Endothelial cell of umbilical vein (primary cell): ENCODE measurements around the gene RAB19. TPM values are rescaled to one million over a fixed set of nuclear protein-coding genes. Genes with fewer than 3 reads are reported as not detected.

Source experiments
- BruUV-seq: library from RNA; stranded (reverse); fragments of 400-500 nt; replicated peaks from 2 replicates; lab custom pipeline; 2021; lab: Mats Ljungman, UMichigan
- CTCF ChIA-PET: fragments of 300-600, 350-600 bp; sonication (Branson Sonifier 250); formaldehyde crosslinking; loops from one replicate; lab custom pipeline; 2021; ENCODE audit warnings: antibody characterized with exemption, inconsistent platforms; lab: Charles Lee
- POLR2A ChIA-PET: fragments of 300-600, 350-600 bp; sonication (Branson Sonifier 250); formaldehyde crosslinking; loops from one replicate; lab custom pipeline; 2021; ENCODE audit warnings: antibody characterized with exemption, inconsistent platforms; lab: Charles Lee
- DNase-seq: peaks from one replicate; pipeline ENCODE4 v3.0.0-alpha.2; 2011; ENCODE audit warnings: low read depth, low spot score
- FAIRE-seq: peaks from 2 replicates; lab custom pipeline; 2011; peaks lifted over from hg19 to GRCh38; lab: Jason Lieb, UNC
- H2AFZ ChIP-seq: 2 replicates; pipeline ENCODE4 v1.6.0; 2012; ENCODE audit warnings: low read depth, low read length, control low read depth, inconsistent platforms
- H3K27ac ChIP-seq: 2 replicates; pipeline ENCODE4 v1.5.1; 2011; ENCODE audit warnings: low read depth, mild to moderate bottlenecking, control low read depth, low read length, moderate library complexity; ENCODE audit not compliant: insufficient read depth
- H3K27me3 ChIP-seq, 2 experiments: 2 replicates each; pipeline versions ENCODE4 v1.6.0 to v1.6.1; 2011; ENCODE audit warnings: low read length in 2 of 2, mixed read lengths in 1 of 2; ENCODE audit not compliant: control insufficient read depth in 2 of 2, insufficient read depth in 2 of 2
- H3K36me3 ChIP-seq, 2 experiments: 2 replicates in 1 of 2; 3 replicates in 1 of 2; pipeline ENCODE4 v1.5.1; 2011; ENCODE audit warnings: low read length in 2 of 2, mild to moderate bottlenecking in 1 of 2, moderate library complexity in 1 of 2; ENCODE audit not compliant: control insufficient read depth in 2 of 2, insufficient read depth in 2 of 2; ENCODE audit errors: extremely low read depth in 1 of 2
- H3K4me1 ChIP-seq: 3 replicates; pipeline ENCODE4 v1.5.1; 2011; ENCODE audit warnings: mild to moderate bottlenecking, low read length; ENCODE audit not compliant: control insufficient read depth, insufficient read depth; ENCODE audit errors: extremely low read depth
- H3K4me2 ChIP-seq: 2 replicates; pipeline ENCODE4 v1.6.1; 2011; ENCODE audit warnings: low read length, control low read depth, mixed read lengths; ENCODE audit not compliant: insufficient read depth
- H3K4me3 ChIP-seq, 3 experiments: fragments of 200-600 bp in 1 of 3; sonication (generic), shearing (Covaris generic) in 1 of 3; replicated peaks in 1 of 3; 2 replicates each; pipeline ENCODE4 v1.5.1; 2011 to 2016; ENCODE audit warnings: control low read depth in 3 of 3, low read length in 3 of 3, mild to moderate bottlenecking in 2 of 3, inconsistent platforms in 1 of 3, low read depth in 1 of 3, moderate library complexity in 1 of 3; ENCODE audit not compliant: insufficient read depth in 1 of 3
- H3K79me2 ChIP-seq: 2 replicates; pipeline ENCODE4 v1.6.0; 2012; ENCODE audit warnings: low read length, inconsistent platforms; ENCODE audit not compliant: control insufficient read depth, insufficient read depth
- H3K9ac ChIP-seq: replicated peaks from 2 replicates; pipeline ENCODE3; 2011; ENCODE audit warnings: low read length, control low read depth; ENCODE audit not compliant: insufficient read depth; ENCODE audit errors: extremely low read depth
- H3K9me1 ChIP-seq: replicated peaks from 3 replicates; pipeline ENCODE4 v1.6.0; 2011; ENCODE audit warnings: mild to moderate bottlenecking, low read length; ENCODE audit not compliant: control insufficient read depth, insufficient read depth; ENCODE audit errors: extremely low read depth
- H3K9me3 ChIP-seq: replicated peaks from 2 replicates; pipeline ENCODE4 v1.5.1; 2012; ENCODE audit warnings: low read length, inconsistent platforms; ENCODE audit not compliant: control insufficient read depth, insufficient read depth
- H4K20me1 ChIP-seq: replicated peaks from 2 replicates; pipeline ENCODE3; 2011; ENCODE audit warnings: mild to moderate bottlenecking, low read length; ENCODE audit not compliant: control insufficient read depth, insufficient read depth; ENCODE audit errors: extremely low read depth
- EZH2 ChIP-seq: IDR thresholded peaks from 2 replicates; pipeline ENCODE4 v1.6.1; 2012; ENCODE audit warnings: borderline replicate concordance, low read depth, mild to moderate bottlenecking, moderate library complexity, low read length, inconsistent platforms; ENCODE audit not compliant: severe bottlenecking
- FOS ChIP-seq: IDR thresholded peaks from 2 replicates; pipeline ENCODE4 v1.6.1; 2011; ENCODE audit warnings: mild to moderate bottlenecking, low read length, moderate library complexity, borderline replicate concordance; ENCODE audit not compliant: insufficient read depth
- GATA2 ChIP-seq: IDR thresholded peaks from 2 replicates; pipeline ENCODE4 v1.7.0; 2011; ENCODE audit warnings: low read depth, mild to moderate bottlenecking, moderate library complexity, mixed read lengths, low read length; ENCODE audit not compliant: insufficient read length, insufficient read depth
- JUN ChIP-seq: IDR thresholded peaks from 2 replicates; pipeline ENCODE4 v1.6.1; 2011; ENCODE audit warnings: borderline replicate concordance, low read depth; ENCODE audit not compliant: insufficient read length, insufficient read depth
- MAX ChIP-seq: IDR thresholded peaks from 2 replicates; pipeline ENCODE4 v1.6.1; 2011; ENCODE audit not compliant: insufficient read depth, insufficient read length
- MYC ChIP-seq: IDR thresholded peaks from one replicate; pipeline ENCODE4 v1.6.1; 2011; ENCODE audit warnings: mild to moderate bottlenecking, low read depth, low read length
- POLR2A ChIP-seq: IDR thresholded peaks from 2 replicates; pipeline ENCODE4 v1.6.1; 2012; ENCODE audit warnings: low read depth, mild to moderate bottlenecking, control low read depth, low read length
- POLR2AphosphoS5 ChIP-seq: IDR thresholded peaks from 2 replicates; pipeline ENCODE4 v1.6.1; 2012; ENCODE audit warnings: low read depth, mild to moderate bottlenecking, control low read depth, low read length, moderate library complexity; ENCODE audit not compliant: insufficient read depth
- dilution Hi-C: fragments of 300-500 bp; cut with MboI; formaldehyde crosslinking; loops from one replicate; pipeline ENCODE4 v1.15.0; 2019; ENCODE audit warnings: low sequenced_read_pairs; ENCODE audit not compliant: extremely low pct_ligation_motif_present
- intact Hi-C: fragments of 100-400 bp; cut with micrococcal nuclease; formaldehyde crosslinking; loops from one replicate; pipeline ENCODE4 v1.10.0; 2022
- polyA plus RNA-seq, 4 experiments: library from polyadenylated mRNA; depleted of rRNA in 3 of 4; stranded (reverse) in 3 of 4; unstranded in 1 of 4; fragments of >200 nt; gene quantifications; 2 replicates each; pipeline versions ENCODE4 v1.2.1 to v1.2.3, GENCODE V29; 2011 to 2012; ENCODE audit warnings: missing spikeins in 1 of 4
- total RNA-seq: library from RNA; stranded (reverse); gene quantifications from 2 replicates; pipeline ENCODE4 v1.2.3, GENCODE V29; 2021
- TF ChIP-seq, protein P1 (sequence below), 2 donors: IDR thresholded peaks; 1 replicate in 1 of 2; 2 replicates in 1 of 2; pipeline ENCODE4 v1.5.1; 2011; ENCODE audit warnings: low read length in 2 of 2, mild to moderate bottlenecking in 2 of 2, moderate library complexity in 2 of 2, control low read depth in 1 of 2, inconsistent platforms in 1 of 2, low read depth in 1 of 2; ENCODE audit not compliant: insufficient read depth in 1 of 2; ENCODE audit errors: extremely low read depth in 1 of 2

RAB19 gene
- total and polyA plus RNA-seq, 2 donors (not counting 3 experiments of a cell fraction or from before 2014, with no cell fraction given), result not detected

DNA sequence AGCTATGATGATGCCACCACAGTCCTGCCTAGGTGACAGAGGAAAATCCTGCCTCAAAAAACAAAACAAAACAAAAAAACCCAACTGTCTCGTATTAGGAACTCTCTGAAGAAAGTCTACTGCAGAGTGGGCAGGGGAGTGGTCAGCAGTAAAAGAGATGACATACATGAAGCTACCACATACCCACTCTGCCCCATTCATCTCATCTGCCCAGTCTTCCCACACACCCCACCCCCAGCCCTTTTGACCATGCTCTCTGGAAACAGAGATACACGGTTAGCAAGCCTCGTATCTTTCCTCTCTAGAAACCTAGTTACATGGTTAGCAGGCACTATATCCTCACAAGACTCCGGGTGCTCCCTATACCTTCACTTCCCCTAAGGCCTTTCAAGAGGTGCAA lies 13.8 kb upstream of the RAB19 start:
- CTCF ChIA-PET, result no interaction called here
- FAIRE-seq, result no peak
- Histone ChIP-seq H3K27me3 (no peaks in the 10 kb centered on the region), H3K9ac (no peak overlapping the region), H3K36me3 (no peaks in the 10 kb centered on the region), H3K9me1 (no peaks in the 10 kb centered on the region), H3K9me3 (no peaks in the 10 kb centered on the region), H3K4me2 (no peak overlapping the region), H2AFZ (no peak overlapping the region), H4K20me1 (no peaks in the 10 kb centered on the region), H3K4me1 (peaks cover 6% of the 10 kb centered on the region), H3K79me2 (peaks cover 60% of the 10 kb centered on the region), H3K4me3 (no peak overlapping the region), H3K27ac (no peak overlapping the region)
- POLR2A ChIA-PET, result no interaction called here
- dilution Hi-C loops (no loop called here), intact Hi-C loops (no loop called here)
- no TSS peak for BruUV-seq
- TF ChIP-seq MAX (no peak), EZH2 (no peak)
- no peak for DNase-seq

DNA sequence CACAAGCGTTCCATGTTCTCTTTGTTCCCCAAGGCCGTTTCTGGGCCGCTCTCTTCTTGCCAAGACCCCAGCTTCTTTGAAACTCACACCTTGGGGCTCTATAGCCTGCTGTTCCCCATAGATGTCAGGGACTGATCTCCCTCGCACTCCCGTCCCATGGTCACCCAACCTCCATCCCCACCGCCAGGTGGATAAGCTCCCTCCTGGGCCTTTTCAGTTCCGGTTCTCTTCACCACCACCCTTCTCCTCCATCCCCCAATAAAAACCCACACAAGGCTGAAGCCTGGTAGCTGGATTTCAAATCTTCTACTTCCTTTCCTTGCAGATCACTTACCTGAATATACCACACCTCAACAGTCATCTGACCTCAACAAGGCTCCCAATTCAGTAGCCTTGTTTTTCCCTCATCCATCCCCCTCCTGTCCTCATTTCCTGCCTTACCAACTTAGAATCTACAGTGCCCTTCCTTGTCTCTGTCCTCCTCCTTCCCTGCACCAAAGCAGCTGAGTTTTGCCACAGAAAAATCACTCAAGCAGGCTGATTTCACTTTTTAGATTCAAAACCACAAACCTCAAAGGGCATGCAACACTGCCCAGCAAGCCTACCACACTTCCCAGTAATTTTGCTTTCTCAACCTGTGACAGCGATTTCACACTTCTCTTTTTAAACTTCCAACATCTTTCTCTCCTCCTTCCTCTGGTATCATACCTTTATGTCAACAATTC lies 13.2 kb upstream of the RAB19 start:
- CTCF ChIA-PET, result no interaction called here
- Histone ChIP-seq H2AFZ (no peak overlapping the region), H4K20me1 (peaks cover 2% of the 10 kb centered on the region), H3K9me3 (no peaks in the 10 kb centered on the region), H3K36me3 (no peaks in the 10 kb centered on the region), H3K4me2 (no peak overlapping the region), H3K27me3 (no peaks in the 10 kb centered on the region), H3K9ac (no peak overlapping the region), H3K79me2 (peaks cover 61% of the 10 kb centered on the region), H3K27ac (no peak overlapping the region), H3K4me1 (no peaks in the 10 kb centered on the region), H3K4me3 (no peak overlapping the region), H3K9me1 (no peaks in the 10 kb centered on the region)
- BruUV-seq, result no TSS peak
- no peak for DNase-seq
- POLR2A ChIA-PET, result no interaction called here
- dilution Hi-C loops (no loop called here), intact Hi-C loops (no loop called here)
- TF ChIP-seq EZH2 (no peak), FOS (no peak), POLR2AphosphoS5 (no peak), JUN (no peak), GATA2 (no peak), MAX (no peak), MYC (no peak), POLR2A (no peak)
- TF ChIP-seq, protein P1, sequence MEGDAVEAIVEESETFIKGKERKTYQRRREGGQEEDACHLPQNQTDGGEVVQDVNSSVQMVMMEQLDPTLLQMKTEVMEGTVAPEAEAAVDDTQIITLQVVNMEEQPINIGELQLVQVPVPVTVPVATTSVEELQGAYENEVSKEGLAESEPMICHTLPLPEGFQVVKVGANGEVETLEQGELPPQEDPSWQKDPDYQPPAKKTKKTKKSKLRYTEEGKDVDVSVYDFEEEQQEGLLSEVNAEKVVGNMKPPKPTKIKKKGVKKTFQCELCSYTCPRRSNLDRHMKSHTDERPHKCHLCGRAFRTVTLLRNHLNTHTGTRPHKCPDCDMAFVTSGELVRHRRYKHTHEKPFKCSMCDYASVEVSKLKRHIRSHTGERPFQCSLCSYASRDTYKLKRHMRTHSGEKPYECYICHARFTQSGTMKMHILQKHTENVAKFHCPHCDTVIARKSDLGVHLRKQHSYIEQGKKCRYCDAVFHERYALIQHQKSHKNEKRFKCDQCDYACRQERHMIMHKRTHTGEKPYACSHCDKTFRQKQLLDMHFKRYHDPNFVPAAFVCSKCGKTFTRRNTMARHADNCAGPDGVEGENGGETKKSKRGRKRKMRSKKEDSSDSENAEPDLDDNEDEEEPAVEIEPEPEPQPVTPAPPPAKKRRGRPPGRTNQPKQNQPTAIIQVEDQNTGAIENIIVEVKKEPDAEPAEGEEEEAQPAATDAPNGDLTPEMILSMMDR (IDR thresholded peaks at IDR 0.05; ENCODE audit: extremely low read depth in 1 of 2, insufficient read depth in 1 of 2, low read depth in 1 of 2, low read length in 2 of 2), result no peak
- FAIRE-seq, result no peak
